Measurements from ENCODE around the gene ERICH6B. TPM values are rescaled to one million over a fixed set of nuclear protein-coding genes. Genes with fewer than 3 reads are reported as not detected.

The ERICH6B gene
- total RNA-seq, 4 donors from 2014 or later: not detected

DNA sequence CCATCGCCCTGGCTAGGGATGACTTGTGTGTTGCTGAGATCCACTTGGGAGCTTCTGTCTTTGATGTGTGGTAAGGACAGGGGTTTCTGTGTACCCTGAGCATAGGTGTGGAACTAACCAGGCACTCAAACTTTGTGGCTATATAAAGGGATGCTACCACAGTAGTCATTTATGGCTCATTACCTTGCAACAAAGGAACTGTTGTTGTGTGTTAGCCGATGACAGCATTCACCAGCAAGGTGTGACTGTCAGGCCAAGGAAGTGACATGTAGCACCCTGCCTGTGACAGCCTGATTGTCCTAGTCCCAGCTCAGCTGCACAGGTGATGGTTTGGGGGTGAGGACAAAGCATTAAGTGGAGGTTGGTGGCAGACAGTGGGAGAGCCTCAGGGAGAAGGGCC lies 77.2 kb downstream of the ERICH6B start:
- TF ChIP-seq, protein P1, sequence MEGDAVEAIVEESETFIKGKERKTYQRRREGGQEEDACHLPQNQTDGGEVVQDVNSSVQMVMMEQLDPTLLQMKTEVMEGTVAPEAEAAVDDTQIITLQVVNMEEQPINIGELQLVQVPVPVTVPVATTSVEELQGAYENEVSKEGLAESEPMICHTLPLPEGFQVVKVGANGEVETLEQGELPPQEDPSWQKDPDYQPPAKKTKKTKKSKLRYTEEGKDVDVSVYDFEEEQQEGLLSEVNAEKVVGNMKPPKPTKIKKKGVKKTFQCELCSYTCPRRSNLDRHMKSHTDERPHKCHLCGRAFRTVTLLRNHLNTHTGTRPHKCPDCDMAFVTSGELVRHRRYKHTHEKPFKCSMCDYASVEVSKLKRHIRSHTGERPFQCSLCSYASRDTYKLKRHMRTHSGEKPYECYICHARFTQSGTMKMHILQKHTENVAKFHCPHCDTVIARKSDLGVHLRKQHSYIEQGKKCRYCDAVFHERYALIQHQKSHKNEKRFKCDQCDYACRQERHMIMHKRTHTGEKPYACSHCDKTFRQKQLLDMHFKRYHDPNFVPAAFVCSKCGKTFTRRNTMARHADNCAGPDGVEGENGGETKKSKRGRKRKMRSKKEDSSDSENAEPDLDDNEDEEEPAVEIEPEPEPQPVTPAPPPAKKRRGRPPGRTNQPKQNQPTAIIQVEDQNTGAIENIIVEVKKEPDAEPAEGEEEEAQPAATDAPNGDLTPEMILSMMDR (IDR thresholded peaks at IDR 0.05; ENCODE audit: low read depth): no peak

DNA sequence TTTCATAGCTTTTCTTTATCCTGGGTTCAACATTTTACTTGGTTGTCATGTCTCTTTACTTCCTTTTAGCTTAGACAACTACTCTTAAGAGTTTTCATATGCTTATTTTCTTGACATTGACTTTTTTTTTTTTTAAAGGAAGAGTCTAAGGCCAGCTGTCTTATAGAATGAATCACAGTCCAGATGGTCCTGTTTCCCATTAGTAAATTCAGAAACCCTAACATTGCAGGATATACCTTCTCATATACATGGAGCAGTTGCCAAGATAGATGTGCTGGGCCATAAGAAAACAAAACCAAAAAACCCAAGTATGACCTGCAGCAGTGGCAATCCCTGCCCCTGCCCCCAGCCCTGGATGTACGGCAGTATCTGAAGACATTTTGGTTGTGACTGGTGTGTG lies 78.0 kb downstream of the ERICH6B start:
- TF ChIP-seq, protein P1 (IDR thresholded peaks at IDR 0.05; ENCODE audit: low read depth): no peak

DNA sequence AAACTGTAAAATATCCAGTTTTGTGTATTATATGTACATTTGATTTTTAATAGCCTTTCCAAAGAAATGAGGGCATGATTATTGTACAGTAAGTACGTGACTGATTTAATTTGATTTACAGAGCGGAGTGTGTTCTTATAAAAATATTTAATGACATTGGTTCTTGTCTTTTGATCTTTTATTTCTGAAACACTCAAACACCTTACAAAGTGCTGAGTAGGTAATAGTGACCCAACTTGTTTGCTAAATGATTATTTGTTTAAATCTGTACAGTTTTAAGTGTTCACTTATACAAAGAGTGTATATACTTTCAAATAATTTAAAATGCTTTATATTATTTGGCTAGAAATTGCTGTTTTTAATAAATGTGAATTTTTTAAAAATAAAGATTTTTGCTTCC lies 79.3 kb downstream of the ERICH6B start:
- TF ChIP-seq, protein P1 (IDR thresholded peaks at IDR 0.05; ENCODE audit: low read depth): no peak

DNA sequence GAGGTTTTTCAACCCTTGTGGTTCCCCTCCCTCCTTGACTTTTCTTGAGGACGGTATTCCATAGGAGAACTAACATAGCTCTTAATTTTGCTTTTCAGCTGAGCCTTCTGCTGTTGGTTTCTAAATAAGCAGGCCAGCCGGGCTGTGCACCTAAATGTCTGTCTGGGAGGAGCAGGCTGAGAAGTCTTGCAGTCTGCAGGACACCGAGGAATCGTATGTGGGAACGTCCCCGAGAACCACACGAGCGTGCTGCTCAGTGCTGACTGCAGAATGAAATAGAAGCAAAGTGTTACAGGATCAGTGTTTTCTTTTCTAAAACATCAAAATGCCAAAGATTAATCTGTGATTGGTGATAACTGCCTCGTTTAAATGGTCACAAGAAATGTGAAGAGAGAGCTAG lies 80.9 kb downstream of the ERICH6B start:
- TF ChIP-seq, protein P1 (IDR thresholded peaks at IDR 0.05; ENCODE audit: low read depth): no peak

DNA sequence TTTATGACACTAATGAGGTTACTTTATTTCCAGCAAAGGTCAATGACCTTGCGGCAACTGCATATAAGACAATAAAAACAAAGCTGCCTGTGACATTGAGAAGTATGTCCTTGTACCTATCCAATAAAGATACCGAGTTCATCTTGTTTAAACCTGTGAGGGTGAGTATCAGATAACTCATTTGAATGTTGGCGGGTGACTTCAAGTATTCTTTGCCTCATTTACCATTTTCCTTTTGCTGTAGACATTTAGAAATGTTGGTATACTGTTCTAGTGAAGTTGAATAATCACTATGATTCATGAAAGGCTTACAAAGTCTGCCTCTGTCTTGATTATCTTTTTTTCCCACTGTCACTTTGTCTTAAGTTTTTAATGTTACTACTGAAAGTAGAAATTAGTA lies 85.8 kb downstream of the ERICH6B start:
- TF ChIP-seq, protein P1 (IDR thresholded peaks at IDR 0.05; ENCODE audit: low read depth): no peak

DNA sequence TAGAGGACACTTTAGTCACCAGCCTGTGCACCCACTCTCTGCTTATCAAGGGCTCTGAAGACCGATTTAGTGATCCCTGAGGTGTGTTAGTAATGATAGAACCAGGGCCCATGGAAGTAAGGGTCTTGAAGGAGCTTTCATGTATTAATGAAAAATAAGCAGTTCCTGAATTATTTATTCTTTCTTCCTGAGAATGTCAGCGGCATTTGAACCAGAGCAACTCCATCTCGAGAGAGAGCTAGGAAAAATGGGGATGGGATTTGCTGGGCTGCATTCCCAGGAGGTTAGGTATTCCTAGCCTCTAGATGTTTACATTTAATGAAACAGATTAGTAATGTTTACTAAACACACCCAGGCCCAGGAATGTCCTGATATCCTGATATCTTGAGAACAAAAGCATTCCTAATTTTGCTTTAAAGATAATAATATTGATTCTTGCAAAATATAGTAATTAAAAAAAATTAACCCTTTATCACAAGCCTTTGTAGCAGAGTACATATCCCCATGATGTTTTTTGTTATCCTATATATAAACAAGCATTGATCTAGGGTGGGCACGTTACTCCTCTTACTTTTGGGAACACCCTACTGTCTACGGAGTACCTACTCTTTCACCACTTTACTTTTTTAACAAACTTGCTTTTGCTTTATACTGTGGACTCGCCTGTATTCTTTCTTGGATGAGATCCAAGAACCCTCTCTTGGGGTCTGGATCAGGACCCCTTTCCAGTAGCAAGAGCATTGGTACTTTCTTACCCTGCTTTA lies 87.7 kb downstream of the ERICH6B start:
- TF ChIP-seq, protein P1 (IDR thresholded peaks at IDR 0.05; ENCODE audit: low read depth): no peak

DNA sequence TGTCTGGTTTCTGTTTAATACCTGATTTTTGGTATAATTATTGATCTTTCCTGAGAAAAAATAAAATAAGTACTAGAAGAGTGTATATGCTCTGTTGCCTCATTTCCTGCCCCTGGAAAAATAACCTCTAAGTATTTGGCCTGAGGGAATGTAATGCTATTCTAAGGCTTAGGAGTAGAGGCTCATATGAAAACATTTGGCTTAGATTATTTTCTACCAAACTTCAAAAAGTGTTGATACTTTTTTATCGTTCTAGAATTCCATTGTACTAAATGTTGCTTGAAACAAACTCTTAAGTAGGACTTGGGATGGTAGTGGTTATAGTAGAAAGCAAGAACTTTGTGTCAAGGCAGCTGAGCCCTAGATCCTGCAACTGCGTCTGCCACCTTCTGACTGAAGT lies 93.0 kb downstream of the ERICH6B start:
- TF ChIP-seq, protein P1 (IDR thresholded peaks at IDR 0.05; ENCODE audit: low read depth): no peak

Measured in subcutaneous adipose tissue (tissue), 4 donors.